Measurements from ENCODE around the gene MRPL49.
A peak's percentile ranks its signal among the peaks of the same experiment; 100 is the strongest.

GRCh38 chr11:65100674-65101350 lies 21.3 kb upstream of the MRPL49 start:
- TF ChIP-seq POLR2A (IDR thresholded peaks at IDR 0.05) (no peak), CTCF (IDR thresholded peaks at IDR 0.05) (peak in 1 of 6 experiments; percentile 18)

All from adrenal gland (tissue), 5 donors.